ENCODE data around the gene OSBPL10.
"Not testable (repeated sequence)": the region's sequence is repeated elsewhere in the genome, so short reads cannot be mapped to it uniquely, and the experiment has no call there.

The OSBPL10 gene

GRCh38 chr3:31692751-31693150 lies 288.3 kb downstream of the OSBPL10 start:
- DNase-seq: no peak

GRCh38 chr3:31690771-31691170 lies 290.3 kb downstream of the OSBPL10 start:
- no peak for DNase-seq

GRCh38 chr3:31689523-31689922 lies 291.5 kb downstream of the OSBPL10 start:
- not testable (repeated sequence) for DNase-seq

GRCh38 chr3:31688984-31689383 lies 292.1 kb downstream of the OSBPL10 start:
- DNase-seq: no peak

- no peak for DNase-seq
These were observed 293.9 kb downstream of the OSBPL10 start for GRCh38 chr3:31687020-31687802.

- no peak for DNase-seq
These were observed 300.8 kb downstream of the OSBPL10 start for GRCh38 chr3:31680072-31680870.

- no peak for DNase-seq
These were observed 304.5 kb downstream of the OSBPL10 start for GRCh38 chr3:31676556-31676955.

GRCh38 chr3:31673950-31674349 lies 307.1 kb downstream of the OSBPL10 start:
- DNase-seq: no peak

- DNase-seq: no peak
These were observed 309.1 kb downstream of the OSBPL10 start for GRCh38 chr3:31671976-31672375.

- no peak for DNase-seq
These were observed 309.6 kb downstream of the OSBPL10 start for GRCh38 chr3:31671451-31671850.

- no peak for DNase-seq
These were observed 310.3 kb downstream of the OSBPL10 start for GRCh38 chr3:31670722-31671121.

- no peak for DNase-seq
These were observed 310.9 kb downstream of the OSBPL10 start for GRCh38 chr3:31670136-31670535.

GRCh38 chr3:31668242-31668641 lies 312.8 kb downstream of the OSBPL10 start:
- no peak for DNase-seq

- no peak for DNase-seq
These were observed 313.5 kb downstream of the OSBPL10 start for GRCh38 chr3:31667582-31667981.

GRCh38 chr3:31664031-31664430 lies 317.0 kb downstream of the OSBPL10 start:
- no peak for DNase-seq

GRCh38 chr3:31661993-31662670 lies 318.9 kb downstream of the OSBPL10 start:
- no peak for DNase-seq

- no peak for DNase-seq
These were observed 319.8 kb downstream of the OSBPL10 start for GRCh38 chr3:31661286-31661685.

- DNase-seq: no peak
These were observed 321.8 kb downstream of the OSBPL10 start for GRCh38 chr3:31659246-31659645.

- no peak for DNase-seq
These were observed 326.1 kb downstream of the OSBPL10 start for GRCh38 chr3:31654998-31655397.

- DNase-seq: no peak
These were observed 327.6 kb downstream of the OSBPL10 start for GRCh38 chr3:31653464-31653863.

GRCh38 chr3:31652296-31652695 lies 328.8 kb downstream of the OSBPL10 start:
- no peak for DNase-seq

- DNase-seq: no peak
These were observed 332.6 kb downstream of the OSBPL10 start for GRCh38 chr3:31648286-31648968.

- no peak for DNase-seq
These were observed 335.8 kb downstream of the OSBPL10 start for GRCh38 chr3:31645256-31645655.

All from GF-D8 (cell line).